Hepatocyte (in vitro differentiated cells): ENCODE data around the gene DBF4B.

ENCODE experiments used
- EZH2phosphoT487 ChIP-seq: fragments of 200-600 bp; sonication (generic); IDR thresholded peaks from one replicate; pipeline ENCODE4 v1.6.1; 2018; ENCODE audit warnings: antibody characterized with exemption, mild to moderate bottlenecking, low read depth, moderate library complexity; ENCODE audit not compliant: unreplicated experiment, severe bottlenecking
- TF ChIP-seq, protein P1 (sequence below): fragments of 200-600 bp; sonication (generic); IDR thresholded peaks from 2 replicates; pipeline ENCODE4 v1.5.1; 2016; ENCODE audit warnings: antibody characterized with exemption, mild to moderate bottlenecking; ENCODE audit not compliant: poor library complexity

DNA sequence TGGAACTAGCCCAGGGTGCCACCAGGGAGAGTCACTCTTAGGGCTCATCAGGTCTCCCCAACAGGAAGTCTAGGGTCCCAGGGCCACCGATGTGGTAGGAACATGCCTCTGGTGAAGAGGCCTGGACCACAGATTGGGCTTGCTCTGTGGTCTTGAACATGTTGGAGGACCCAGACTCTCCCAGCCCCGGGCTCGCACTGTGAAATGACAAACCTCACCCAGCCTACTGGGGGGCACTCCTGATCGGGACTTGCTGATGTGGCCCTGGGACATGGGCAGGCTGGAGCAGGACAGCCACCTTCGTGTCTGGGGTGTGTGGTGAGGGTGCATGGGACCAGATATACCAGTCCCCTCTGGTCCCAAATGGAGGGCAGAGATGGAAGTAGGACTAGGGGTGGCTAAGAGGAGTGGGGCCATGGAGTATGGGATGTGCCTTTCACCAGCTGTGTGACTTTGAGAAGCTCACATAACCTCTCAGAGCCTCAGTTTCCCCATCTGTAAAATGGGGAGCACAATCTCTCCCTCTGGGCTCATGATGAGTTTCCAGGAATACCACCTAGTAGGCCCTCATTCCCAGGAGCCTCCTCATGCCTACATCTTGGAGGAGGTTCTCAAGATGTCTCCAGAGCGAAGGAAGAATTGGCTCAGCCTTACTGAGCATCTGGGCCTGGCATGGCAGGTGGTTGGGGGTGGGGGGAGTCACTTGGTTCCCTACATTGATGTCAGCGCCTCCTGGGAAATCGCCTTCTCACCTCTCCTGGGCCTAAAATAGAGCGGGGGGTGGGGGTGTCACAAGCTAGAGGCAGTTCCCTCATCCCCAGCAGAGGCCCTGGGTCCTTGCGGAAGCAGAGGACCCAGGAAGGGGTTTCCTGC is 48.8 kb downstream of the DBF4B start:
- no peak for TF ChIP-seq EZH2phosphoT487
- TF ChIP-seq, protein P1, sequence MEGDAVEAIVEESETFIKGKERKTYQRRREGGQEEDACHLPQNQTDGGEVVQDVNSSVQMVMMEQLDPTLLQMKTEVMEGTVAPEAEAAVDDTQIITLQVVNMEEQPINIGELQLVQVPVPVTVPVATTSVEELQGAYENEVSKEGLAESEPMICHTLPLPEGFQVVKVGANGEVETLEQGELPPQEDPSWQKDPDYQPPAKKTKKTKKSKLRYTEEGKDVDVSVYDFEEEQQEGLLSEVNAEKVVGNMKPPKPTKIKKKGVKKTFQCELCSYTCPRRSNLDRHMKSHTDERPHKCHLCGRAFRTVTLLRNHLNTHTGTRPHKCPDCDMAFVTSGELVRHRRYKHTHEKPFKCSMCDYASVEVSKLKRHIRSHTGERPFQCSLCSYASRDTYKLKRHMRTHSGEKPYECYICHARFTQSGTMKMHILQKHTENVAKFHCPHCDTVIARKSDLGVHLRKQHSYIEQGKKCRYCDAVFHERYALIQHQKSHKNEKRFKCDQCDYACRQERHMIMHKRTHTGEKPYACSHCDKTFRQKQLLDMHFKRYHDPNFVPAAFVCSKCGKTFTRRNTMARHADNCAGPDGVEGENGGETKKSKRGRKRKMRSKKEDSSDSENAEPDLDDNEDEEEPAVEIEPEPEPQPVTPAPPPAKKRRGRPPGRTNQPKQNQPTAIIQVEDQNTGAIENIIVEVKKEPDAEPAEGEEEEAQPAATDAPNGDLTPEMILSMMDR: no peak
